Endothelial cell of umbilical vein (primary cell): ENCODE data around the gene PIM3. TPM values are rescaled to one million over a fixed set of nuclear protein-coding genes. Genes with fewer than 3 reads are reported as not detected.

ENCODE experiments used
- BruUV-seq: library from RNA; stranded (reverse); fragments of 400-500 nt; replicated peaks from 2 replicates; lab custom pipeline; 2021; lab: Mats Ljungman, UMichigan
- CTCF ChIA-PET: fragments of 300-600, 350-600 bp; sonication (Branson Sonifier 250); formaldehyde crosslinking; loops from one replicate; lab custom pipeline; 2021; ENCODE audit warnings: antibody characterized with exemption, inconsistent platforms; lab: Charles Lee
- POLR2A ChIA-PET: fragments of 300-600, 350-600 bp; sonication (Branson Sonifier 250); formaldehyde crosslinking; loops from one replicate; lab custom pipeline; 2021; ENCODE audit warnings: antibody characterized with exemption, inconsistent platforms; lab: Charles Lee
- DNase-seq: peaks from one replicate; pipeline ENCODE4 v3.0.0-alpha.2; 2011; ENCODE audit warnings: low read depth, low spot score
- FAIRE-seq: peaks from 2 replicates; lab custom pipeline; 2011; peaks lifted over from hg19 to GRCh38; lab: Jason Lieb, UNC
- H2AFZ ChIP-seq: 2 replicates; pipeline ENCODE4 v1.6.0; 2012; ENCODE audit warnings: low read depth, low read length, control low read depth, inconsistent platforms
- H3K27ac ChIP-seq: 2 replicates; pipeline ENCODE4 v1.5.1; 2011; ENCODE audit warnings: low read depth, mild to moderate bottlenecking, control low read depth, low read length, moderate library complexity; ENCODE audit not compliant: insufficient read depth
- H3K27me3 ChIP-seq, 2 experiments: 2 replicates each; pipeline versions ENCODE4 v1.6.0 to v1.6.1; 2011; ENCODE audit warnings: low read length in 2 of 2, mixed read lengths in 1 of 2; ENCODE audit not compliant: control insufficient read depth in 2 of 2, insufficient read depth in 2 of 2
- H3K36me3 ChIP-seq, 2 experiments: 2 replicates in 1 of 2; 3 replicates in 1 of 2; pipeline ENCODE4 v1.5.1; 2011; ENCODE audit warnings: low read length in 2 of 2, mild to moderate bottlenecking in 1 of 2, moderate library complexity in 1 of 2; ENCODE audit not compliant: control insufficient read depth in 2 of 2, insufficient read depth in 2 of 2; ENCODE audit errors: extremely low read depth in 1 of 2
- H3K4me1 ChIP-seq: 3 replicates; pipeline ENCODE4 v1.5.1; 2011; ENCODE audit warnings: mild to moderate bottlenecking, low read length; ENCODE audit not compliant: control insufficient read depth, insufficient read depth; ENCODE audit errors: extremely low read depth
- H3K4me2 ChIP-seq: 2 replicates; pipeline ENCODE4 v1.6.1; 2011; ENCODE audit warnings: low read length, control low read depth, mixed read lengths; ENCODE audit not compliant: insufficient read depth
- H3K4me3 ChIP-seq, 3 experiments: fragments of 200-600 bp in 1 of 3; sonication (generic), shearing (Covaris generic) in 1 of 3; replicated peaks in 1 of 3; 2 replicates each; pipeline ENCODE4 v1.5.1; 2011 to 2016; ENCODE audit warnings: control low read depth in 3 of 3, low read length in 3 of 3, mild to moderate bottlenecking in 2 of 3, inconsistent platforms in 1 of 3, low read depth in 1 of 3, moderate library complexity in 1 of 3; ENCODE audit not compliant: insufficient read depth in 1 of 3
- H3K79me2 ChIP-seq: 2 replicates; pipeline ENCODE4 v1.6.0; 2012; ENCODE audit warnings: low read length, inconsistent platforms; ENCODE audit not compliant: control insufficient read depth, insufficient read depth
- H3K9ac ChIP-seq: replicated peaks from 2 replicates; pipeline ENCODE3; 2011; ENCODE audit warnings: low read length, control low read depth; ENCODE audit not compliant: insufficient read depth; ENCODE audit errors: extremely low read depth
- H3K9me1 ChIP-seq: replicated peaks from 3 replicates; pipeline ENCODE4 v1.6.0; 2011; ENCODE audit warnings: mild to moderate bottlenecking, low read length; ENCODE audit not compliant: control insufficient read depth, insufficient read depth; ENCODE audit errors: extremely low read depth
- H3K9me3 ChIP-seq: replicated peaks from 2 replicates; pipeline ENCODE4 v1.5.1; 2012; ENCODE audit warnings: low read length, inconsistent platforms; ENCODE audit not compliant: control insufficient read depth, insufficient read depth
- H4K20me1 ChIP-seq: replicated peaks from 2 replicates; pipeline ENCODE3; 2011; ENCODE audit warnings: mild to moderate bottlenecking, low read length; ENCODE audit not compliant: control insufficient read depth, insufficient read depth; ENCODE audit errors: extremely low read depth
- EZH2 ChIP-seq: IDR thresholded peaks from 2 replicates; pipeline ENCODE4 v1.6.1; 2012; ENCODE audit warnings: borderline replicate concordance, low read depth, mild to moderate bottlenecking, moderate library complexity, low read length, inconsistent platforms; ENCODE audit not compliant: severe bottlenecking
- GATA2 ChIP-seq: IDR thresholded peaks from 2 replicates; pipeline ENCODE4 v1.7.0; 2011; ENCODE audit warnings: low read depth, mild to moderate bottlenecking, moderate library complexity, mixed read lengths, low read length; ENCODE audit not compliant: insufficient read length, insufficient read depth
- MYC ChIP-seq: IDR thresholded peaks from one replicate; pipeline ENCODE4 v1.6.1; 2011; ENCODE audit warnings: mild to moderate bottlenecking, low read depth, low read length
- POLR2A ChIP-seq: IDR thresholded peaks from 2 replicates; pipeline ENCODE4 v1.6.1; 2012; ENCODE audit warnings: low read depth, mild to moderate bottlenecking, control low read depth, low read length
- dilution Hi-C: fragments of 300-500 bp; cut with MboI; formaldehyde crosslinking; loops from one replicate; pipeline ENCODE4 v1.15.0; 2019; ENCODE audit warnings: low sequenced_read_pairs; ENCODE audit not compliant: extremely low pct_ligation_motif_present
- intact Hi-C: fragments of 100-400 bp; cut with micrococcal nuclease; formaldehyde crosslinking; loops from one replicate; pipeline ENCODE4 v1.10.0; 2022
- polyA plus RNA-seq, 4 experiments: library from polyadenylated mRNA; depleted of rRNA in 3 of 4; stranded (reverse) in 3 of 4; unstranded in 1 of 4; fragments of >200 nt; gene quantifications; 2 replicates each; pipeline versions ENCODE4 v1.2.1 to v1.2.3, GENCODE V29; 2011 to 2012; ENCODE audit warnings: missing spikeins in 1 of 4
- total RNA-seq: library from RNA; stranded (reverse); gene quantifications from 2 replicates; pipeline ENCODE4 v1.2.3, GENCODE V29; 2021

Gene PIM3
- total and polyA plus RNA-seq, 2 donors (not counting 3 experiments of a cell fraction or from before 2014, with no cell fraction given): 131 to 185 TPM

DNA sequence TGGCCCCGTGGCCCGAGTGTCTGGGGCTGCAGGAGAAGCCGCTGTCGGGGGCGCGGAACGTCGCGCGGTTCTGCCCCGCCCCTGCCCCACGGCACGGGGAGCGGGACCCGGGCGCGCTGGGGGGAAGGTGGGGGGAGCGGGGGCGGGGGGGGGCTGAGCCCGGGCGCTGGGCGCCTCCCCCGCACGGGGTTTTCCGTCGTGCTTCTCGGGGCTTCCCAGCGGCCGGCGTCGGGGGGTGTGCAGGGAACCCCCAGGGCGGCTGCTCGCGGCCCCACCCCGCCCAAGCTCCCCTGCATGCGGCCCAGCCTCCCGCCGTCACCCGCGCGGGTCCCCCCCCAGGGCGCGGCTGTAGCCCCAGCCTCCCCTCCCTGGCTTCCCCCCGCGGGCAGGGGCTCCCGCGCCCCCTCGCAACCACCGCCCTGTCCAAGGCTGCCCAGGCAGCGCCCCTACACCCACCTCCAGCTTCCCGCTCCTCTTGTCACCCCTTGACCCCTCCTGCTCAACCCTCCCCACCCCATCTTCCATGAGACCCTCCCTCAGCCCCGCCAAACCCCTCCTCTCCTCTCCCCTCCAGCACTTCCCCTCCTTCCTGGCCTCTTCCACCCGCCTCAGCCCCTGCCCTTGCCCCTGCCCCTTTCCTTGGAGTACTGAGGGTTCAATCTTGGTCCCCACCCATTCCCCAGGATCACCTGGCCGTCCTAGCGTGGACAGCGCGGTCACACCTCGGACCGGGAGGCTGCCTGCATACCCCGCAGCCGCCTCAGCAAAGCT lies 50.3 kb downstream of the PIM3 start:
- Histone ChIP-seq H3K9me1 (no peaks in the 10 kb centered on the region), H3K27ac (no peak overlapping the region), H3K4me3 (no peak overlapping the region), H3K9ac (no peak overlapping the region), H3K4me2 (no peak overlapping the region), H2AFZ (no peak overlapping the region), H3K9me3 (no peaks in the 10 kb centered on the region), H3K4me1 (no peaks in the 10 kb centered on the region), H3K36me3 (no peaks in the 10 kb centered on the region), H3K79me2 (no peaks in the 10 kb centered on the region), H4K20me1 (no peaks in the 10 kb centered on the region), H3K27me3 (peaks cover 30 to 40% of the 10 kb centered on the region in 2 experiments)
- intact Hi-C loops: no loop called here
- ChIA-PET CTCF (interaction anchor here (1.2 kb wide), 1 partner anchor 19 kb away, joined by 4 read pairs; no protein-coding TSS in a partner anchor), POLR2A (no interaction called here)
- no TSS peak for BruUV-seq
- TF ChIP-seq MYC (no peak), EZH2 (peak; percentile 36)
- no peak for FAIRE-seq
- dilution Hi-C loops: no loop called here
- no peak for DNase-seq

DNA sequence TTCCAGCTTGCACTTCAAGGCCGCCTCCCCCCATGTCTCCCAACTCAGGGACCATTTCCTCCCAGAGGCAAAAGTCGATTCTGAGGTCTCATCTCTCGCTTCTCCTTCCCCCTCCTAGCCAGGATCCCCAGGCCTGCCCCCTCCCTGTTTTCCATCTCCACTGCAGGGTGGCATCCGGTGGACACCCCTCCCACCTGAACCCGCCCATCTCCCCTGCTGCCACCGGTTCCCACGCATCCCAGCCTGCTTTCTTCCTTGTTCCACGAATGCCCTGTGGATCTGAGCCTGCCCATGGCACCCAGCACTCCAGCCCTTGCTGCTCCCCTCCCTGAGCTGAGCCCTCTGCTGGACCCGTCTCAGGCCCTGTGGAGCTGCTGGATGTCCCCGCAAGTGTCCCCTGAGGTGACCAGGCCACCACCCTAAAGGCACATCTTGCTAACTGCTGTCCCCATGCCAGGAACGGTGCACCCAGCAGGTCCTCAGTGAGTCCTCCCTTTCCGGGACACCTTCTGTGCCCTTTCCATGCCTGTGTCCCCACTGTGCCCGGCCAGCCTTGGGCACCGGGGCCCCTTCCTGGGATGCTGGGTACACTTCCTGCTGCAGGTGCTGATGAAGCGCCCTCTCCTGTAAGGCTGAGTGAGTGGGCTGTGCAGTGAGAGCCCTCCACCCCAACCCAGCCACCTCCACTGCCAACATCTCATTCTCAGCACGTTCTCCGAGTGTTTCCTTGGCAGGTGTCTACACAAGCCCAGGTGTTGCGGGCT lies 51.1 kb downstream of the PIM3 start:
- intact Hi-C loops: no loop called here
- Histone ChIP-seq H3K4me3 (no peak overlapping the region), H3K36me3 (no peaks in the 10 kb centered on the region), H3K9ac (no peak overlapping the region), H3K4me2 (no peak overlapping the region), H3K79me2 (no peaks in the 10 kb centered on the region), H3K9me1 (no peaks in the 10 kb centered on the region), H3K9me3 (no peaks in the 10 kb centered on the region), H3K4me1 (no peaks in the 10 kb centered on the region), H3K27me3 (peaks cover 34 to 46% of the 10 kb centered on the region in 2 experiments), H4K20me1 (no peaks in the 10 kb centered on the region), H2AFZ (no peak overlapping the region), H3K27ac (no peak overlapping the region)
- dilution Hi-C loops: no loop called here
- ChIA-PET CTCF (interaction anchor here (1.2 kb wide), 1 partner anchor 19 kb away, joined by 4 read pairs; no protein-coding TSS in a partner anchor), POLR2A (no interaction called here)
- no peak for FAIRE-seq
- BruUV-seq: no TSS peak
- DNase-seq: no peak
- TF ChIP-seq EZH2: no peak
- no peak for TF ChIP-seq POLR2A
- no peak for TF ChIP-seq GATA2
